HG02610 (cell line): Measurements from ENCODE around the gene ATP1A2.

Experiments
- ATAC-seq: cut with Tn5 transposase; IDR thresholded peaks from one replicate; pipeline ENCODE4 v1.9.1; 2021; ENCODE audit warnings: mild to moderate bottlenecking, moderate library complexity; ENCODE audit not compliant: unreplicated experiment

Gene ATP1A2

GRCh38 chr1:160139840-160140239 lies 24.3 kb downstream of the ATP1A2 start:
- ATAC-seq, result no peak

- ATAC-seq, result no peak
Measured at GRCh38 chr1:160143695-160144094, 28.1 kb downstream of the ATP1A2 start.

- no peak for ATAC-seq
Measured at GRCh38 chr1:160144921-160145320, 29.4 kb downstream of the ATP1A2 start.

GRCh38 chr1:160146107-160146506 lies 30.5 kb downstream of the ATP1A2 start:
- ATAC-seq, result no peak

GRCh38 chr1:160148121-160148520 lies 32.6 kb downstream of the ATP1A2 start:
- no peak for ATAC-seq

- no peak for ATAC-seq
Measured at GRCh38 chr1:160149233-160149632, 33.7 kb downstream of the ATP1A2 start.

- ATAC-seq, result no peak
Measured at GRCh38 chr1:160149716-160150115, 34.2 kb downstream of the ATP1A2 start.

- no peak for ATAC-seq
Measured at GRCh38 chr1:160151303-160151702, 35.7 kb downstream of the ATP1A2 start, which contains the start of gene ATP1A4. Gene ATP1A4, plus strand, starts transcription at chr1:160151603. Its CDS starts 438 bp downstream, at chr1:160152041.

GRCh38 chr1:160154790-160155189 lies 39.2 kb downstream of the ATP1A2 start:
- ATAC-seq, result no peak

GRCh38 chr1:160156361-160156760 lies 40.8 kb downstream of the ATP1A2 start:
- ATAC-seq, result no peak

- no peak for ATAC-seq
Measured at GRCh38 chr1:160157174-160157573, 41.6 kb downstream of the ATP1A2 start.

- no peak for ATAC-seq
Measured at GRCh38 chr1:160158031-160158430, 42.5 kb downstream of the ATP1A2 start.

GRCh38 chr1:160158534-160158933 lies 43.0 kb downstream of the ATP1A2 start:
- ATAC-seq, result no peak

GRCh38 chr1:160159846-160160245 lies 44.3 kb downstream of the ATP1A2 start:
- no peak for ATAC-seq

GRCh38 chr1:160161965-160162705 lies 46.6 kb downstream of the ATP1A2 start:
- ATAC-seq, result no peak

- ATAC-seq, result no peak
Measured at GRCh38 chr1:160162931-160163330, 47.4 kb downstream of the ATP1A2 start.

GRCh38 chr1:160163615-160164014 lies 48.1 kb downstream of the ATP1A2 start:
- no peak for ATAC-seq

GRCh38 chr1:160164121-160164520 lies 48.6 kb downstream of the ATP1A2 start:
- no peak for ATAC-seq

GRCh38 chr1:160166166-160166868 lies 50.8 kb downstream of the ATP1A2 start:
- no peak for ATAC-seq

GRCh38 chr1:160167056-160167455 lies 51.5 kb downstream of the ATP1A2 start:
- ATAC-seq, result no peak

- no peak for ATAC-seq
Measured at GRCh38 chr1:160167580-160167979, 52.0 kb downstream of the ATP1A2 start.

GRCh38 chr1:160168016-160168415 lies 52.5 kb downstream of the ATP1A2 start:
- no peak for ATAC-seq
